Skin of body (tissue), 2 donors: Measurements from ENCODE around the gene CTXN2. TPM values are rescaled to one million over a fixed set of nuclear protein-coding genes. Genes with fewer than 3 reads are reported as not detected.
A peak's percentile ranks its signal among the peaks of the same experiment; 100 is the strongest.

Experiments used
- DNase-seq: peaks from one replicate; lab custom pipeline; 2025; lab: John Stamatoyannopoulos, UW
- total RNA-seq: library from RNA; depleted of rRNA; stranded (reverse); fragments of >200 nt; gene quantifications from one replicate; pipeline ENCODE4 v1.2.3, GENCODE V29; 2014

CTXN2 gene
- total RNA-seq: not detected

DNA sequence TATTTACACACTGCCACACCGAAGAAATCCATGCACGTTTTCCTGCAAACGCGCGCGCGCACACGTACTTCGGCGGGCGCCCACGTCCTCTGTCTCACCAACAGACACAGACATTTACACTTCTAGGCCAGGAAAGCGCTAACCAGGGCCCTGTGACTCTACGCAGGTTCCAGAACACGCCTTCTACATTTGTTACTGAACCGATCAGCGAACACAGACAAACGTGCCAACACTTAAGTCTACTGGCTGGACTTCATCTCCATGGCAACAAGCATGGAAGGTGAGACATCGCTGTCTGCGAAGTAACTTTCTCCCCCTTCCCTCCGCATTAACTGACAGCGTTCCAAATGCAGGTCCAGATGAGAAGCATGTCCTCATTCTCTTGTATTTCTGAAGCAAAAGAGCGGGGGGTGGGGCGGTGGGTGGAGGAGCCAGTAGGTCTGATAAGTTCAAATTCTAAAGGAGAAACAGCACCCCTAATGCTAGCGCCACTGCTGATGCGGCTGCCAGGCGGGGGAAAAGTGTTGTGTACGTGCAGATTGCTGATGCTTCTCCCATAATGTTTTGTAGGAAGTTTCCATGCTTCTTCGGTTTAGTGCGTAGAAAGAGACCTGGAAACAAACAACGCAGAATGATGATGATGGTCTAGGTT, at the start of gene CTXN2:
TSS of gene CTXN2 (plus strand) at position 92 of the 652 bp plus-strand sequence. CDS start 9,636 bp downstream, outside the sequence.
- DNase-seq: no peak

GRCh38 chr15:48143856-48144255, 47.6 kb upstream of the CTXN2 start:
- no peak for DNase-seq

GRCh38 chr15:48144889-48145288, 46.6 kb upstream of the CTXN2 start:
- no peak for DNase-seq

GRCh38 chr15:48145923-48146322, 45.5 kb upstream of the CTXN2 start:
- DNase-seq: no peak

- no peak for DNase-seq
Observed at GRCh38 chr15:48147358-48147757, 44.1 kb upstream of the CTXN2 start.

DNA sequence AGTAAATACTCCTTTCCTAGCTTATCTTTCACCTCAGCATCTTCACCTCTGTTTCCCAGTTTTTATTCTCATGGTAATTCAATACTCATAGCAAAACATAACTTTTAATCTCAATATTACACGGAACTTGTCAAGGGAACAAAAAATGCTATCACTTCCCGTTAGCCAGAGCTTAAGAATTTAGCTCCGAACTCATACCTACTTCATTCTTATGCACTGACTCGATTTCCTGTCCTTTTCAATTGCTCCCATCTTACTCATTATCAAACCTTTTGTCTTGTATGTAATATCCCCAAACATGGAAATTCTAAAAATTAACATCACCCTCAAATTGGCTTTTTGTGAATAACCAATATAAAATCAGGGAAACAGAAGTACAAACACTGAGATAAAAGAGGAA, 41.6 kb upstream of the CTXN2 start:
- DNase-seq: no peak

DNA sequence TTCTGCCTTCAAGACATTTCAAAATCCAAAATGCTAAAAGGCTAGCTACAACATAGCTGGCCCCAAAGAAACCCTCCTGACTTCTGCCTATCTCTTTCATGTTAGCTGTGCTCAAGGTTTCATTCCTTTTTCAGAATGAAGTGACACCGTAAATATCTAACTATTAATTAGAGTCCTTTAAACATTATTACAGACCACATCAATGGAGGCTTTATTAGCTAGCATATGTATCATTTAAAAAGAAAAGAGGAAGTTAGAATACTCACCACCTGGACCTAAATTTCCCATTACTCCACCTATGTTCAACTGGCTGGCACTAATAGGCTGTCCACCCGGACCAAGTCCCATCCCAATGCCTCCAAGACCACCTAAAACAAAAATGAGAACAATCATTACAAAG, 37.9 kb upstream of the CTXN2 start:
- DNase-seq: no peak

DNA sequence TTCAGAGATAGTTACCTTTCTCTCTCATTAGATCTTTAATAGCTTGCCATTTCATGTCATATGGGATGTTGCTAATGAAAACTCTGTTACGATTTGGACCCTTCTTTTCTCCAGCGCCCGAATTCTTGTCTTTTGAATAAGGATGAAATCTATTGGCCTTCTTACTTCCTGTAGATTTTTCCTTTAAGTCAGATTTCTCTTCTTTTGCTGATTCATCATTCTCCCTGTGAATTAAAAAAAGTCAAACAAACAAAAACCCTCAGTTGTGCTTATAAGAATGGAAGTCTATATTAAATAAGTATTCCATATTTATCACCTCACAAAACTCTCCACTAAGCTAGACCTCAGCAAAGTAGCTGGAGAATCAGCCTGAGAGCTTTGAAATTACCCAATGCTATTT, 22.8 kb upstream of the CTXN2 start:
- DNase-seq: no peak

GRCh38 chr15:48170981-48171380, 20.5 kb upstream of the CTXN2 start:
- no peak for DNase-seq

DNA sequence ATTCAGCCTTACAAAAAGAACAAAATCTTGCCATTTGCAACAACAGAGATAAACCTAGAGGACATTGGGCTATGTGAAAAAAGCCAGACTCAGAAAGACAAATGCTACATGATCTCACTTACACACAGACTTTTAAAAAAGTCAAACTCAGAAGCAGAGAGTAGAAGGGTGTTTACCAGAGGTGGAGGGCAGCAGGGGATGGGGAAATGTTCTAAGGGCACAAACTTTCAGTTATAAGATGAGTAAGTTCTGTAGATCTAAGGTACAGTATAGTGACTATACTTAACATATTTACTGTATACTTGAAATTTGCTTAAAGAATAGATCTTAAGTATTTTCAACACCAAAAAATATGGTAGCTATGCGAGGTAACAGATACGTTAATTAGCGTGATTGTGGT, 16.3 kb upstream of the CTXN2 start:
- no peak for DNase-seq

- DNase-seq: no peak
Observed at GRCh38 chr15:48176112-48176511, 15.4 kb upstream of the CTXN2 start.

DNA sequence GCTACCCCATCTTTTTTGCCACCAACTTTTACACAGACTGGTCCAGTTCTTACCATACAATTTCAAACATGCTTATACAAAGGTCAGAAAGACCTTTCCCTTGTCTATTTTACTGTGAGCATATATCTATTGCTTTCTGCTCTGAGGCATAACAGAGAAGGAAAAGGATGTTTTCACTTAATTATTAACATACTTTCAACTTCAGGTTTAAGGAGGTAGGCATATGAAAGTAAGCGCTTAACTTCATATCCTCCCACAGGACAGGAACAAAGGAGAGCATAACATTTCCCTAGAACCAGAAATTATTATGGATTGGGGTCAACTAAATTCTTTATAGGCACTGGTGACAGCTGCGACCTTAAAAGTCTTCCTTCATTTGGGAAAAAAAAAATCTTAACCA, 14.5 kb upstream of the CTXN2 start:
- no peak for DNase-seq

DNA sequence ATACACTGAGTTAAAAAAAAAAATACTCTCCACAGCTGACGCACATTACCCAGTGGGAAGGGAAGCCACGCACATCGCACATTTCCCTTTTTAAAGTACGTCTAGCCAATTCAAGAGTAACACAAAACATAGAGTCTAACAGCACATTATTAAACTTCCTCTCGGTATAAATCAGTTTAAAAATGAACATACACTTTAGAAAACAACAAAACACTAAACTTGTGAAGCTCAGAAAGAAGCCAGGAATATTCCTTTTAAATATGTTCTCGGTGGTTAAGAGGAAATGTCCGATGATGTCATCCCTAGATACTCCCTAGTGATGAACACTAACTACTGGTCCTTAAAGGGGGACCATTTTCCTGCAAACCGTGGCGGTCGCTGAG, 14.1 kb upstream of the CTXN2 start:
- DNase-seq: peak; percentile 55

DNA sequence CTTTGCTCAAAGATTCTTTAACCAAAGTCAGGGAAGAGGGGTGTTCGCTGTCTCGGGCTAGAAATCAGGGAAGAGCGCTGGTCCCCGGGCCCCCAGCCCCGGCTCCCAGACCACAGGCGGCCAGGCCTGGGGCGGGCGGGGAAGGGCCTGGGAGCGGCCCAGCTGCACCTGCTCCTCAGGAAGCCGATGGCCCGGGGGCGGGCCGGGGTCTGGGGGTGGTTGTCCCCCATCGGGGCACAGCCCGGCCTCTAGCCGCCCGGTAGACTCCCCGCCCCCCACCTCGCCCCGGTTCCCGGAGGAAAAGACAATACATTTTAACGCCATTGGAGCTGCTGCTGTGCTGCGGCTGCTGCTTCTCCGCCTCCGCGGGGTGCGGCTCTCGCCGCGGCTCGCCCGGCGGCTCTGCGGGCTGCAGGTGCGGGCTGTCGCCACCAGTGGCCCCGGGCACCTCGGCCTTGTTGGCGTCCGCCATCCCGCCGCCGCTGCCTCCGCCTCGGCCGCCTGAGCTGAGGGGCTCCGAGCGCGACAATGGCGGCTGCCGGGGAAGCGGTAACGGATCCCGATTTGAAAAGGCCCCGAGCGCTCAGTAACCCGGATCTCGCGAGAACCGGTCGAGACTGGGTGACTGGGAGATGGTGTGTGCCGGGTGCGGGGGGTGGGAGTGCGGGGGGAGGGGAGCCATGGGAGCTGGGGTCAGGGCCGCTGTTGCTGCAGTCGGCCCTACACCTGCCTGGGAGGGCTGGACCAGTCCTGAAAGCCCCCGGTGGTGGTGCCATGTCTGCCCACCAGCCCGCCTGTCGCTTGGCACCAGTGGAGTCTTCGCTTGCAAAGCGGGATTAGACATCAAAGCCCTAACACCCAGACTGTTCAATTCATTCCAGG, 13.5 kb upstream of the CTXN2 start, which contains the start of gene MYEF2:
TSS of gene MYEF2 (minus strand) at position 530 of the 882 bp plus-strand sequence. CDS start at position 472, 58 bp downstream.
- DNase-seq: no peak

GRCh38 chr15:48178648-48178931, 12.9 kb upstream of the CTXN2 start:
- DNase-seq: no peak

DNA sequence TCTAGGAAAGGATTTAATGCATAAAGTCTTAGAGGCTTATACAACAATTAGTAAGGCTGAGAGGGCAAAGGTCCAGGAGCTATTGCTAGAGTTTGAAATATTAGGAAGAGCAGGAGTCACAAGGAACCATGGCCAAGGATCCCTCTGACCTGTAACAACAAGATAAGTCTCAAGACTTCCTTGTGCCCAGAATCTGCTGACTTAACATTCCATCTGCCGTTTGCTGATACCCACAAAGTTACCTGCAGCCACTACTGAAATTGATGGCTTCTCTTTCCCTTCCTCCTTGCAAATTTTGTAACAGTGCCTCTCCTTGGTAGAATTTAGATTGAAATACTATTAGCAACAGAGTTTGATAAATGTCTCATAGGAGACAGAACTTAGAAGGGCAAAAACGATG, 8.7 kb upstream of the CTXN2 start:
- no peak for DNase-seq

- no peak for DNase-seq
Observed at GRCh38 chr15:48185529-48185928, 5.9 kb upstream of the CTXN2 start.

DNA sequence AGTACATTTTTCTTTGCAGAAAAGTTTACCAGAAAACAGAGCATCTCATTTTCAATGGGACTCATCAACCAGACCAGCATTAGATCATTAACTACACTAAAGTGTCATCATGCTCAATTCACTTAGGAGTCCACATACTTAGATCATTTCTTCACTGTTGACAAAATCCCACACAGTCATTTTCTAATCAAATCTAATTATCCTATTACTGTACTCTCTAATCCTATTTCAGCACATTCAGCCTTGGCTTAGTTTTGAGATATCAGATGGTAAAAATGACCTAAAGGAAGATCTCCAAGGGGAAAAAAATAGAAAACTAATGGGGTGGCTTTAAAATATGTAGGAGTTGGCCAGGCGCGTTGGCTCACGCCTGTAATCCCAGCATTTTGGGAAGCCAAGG, 5.2 kb upstream of the CTXN2 start:
- DNase-seq: no peak

GRCh38 chr15:48190932-48191573, 412 bp upstream of the CTXN2 start:
- DNase-seq: peak; percentile 24

DNA sequence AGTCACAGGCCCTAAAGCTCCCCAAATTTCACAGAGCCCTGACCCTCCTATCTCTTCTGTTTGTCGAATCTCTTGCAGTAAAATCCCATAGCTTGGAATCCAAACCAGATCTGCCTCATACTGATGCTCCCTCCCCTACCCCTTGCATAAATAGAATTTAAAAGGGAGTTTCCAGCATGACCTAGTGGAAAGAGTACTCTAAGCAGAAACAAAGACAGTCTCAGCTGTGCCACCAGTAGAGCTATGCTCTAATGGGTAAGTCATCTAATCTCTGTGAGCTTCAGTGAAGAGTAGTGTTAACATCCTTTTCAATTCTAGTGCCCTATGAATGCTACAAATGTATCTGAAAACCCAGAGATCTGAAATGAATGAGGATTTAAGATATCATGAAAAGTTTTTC, 10.6 kb downstream of the CTXN2 start:
- DNase-seq: no peak

DNA sequence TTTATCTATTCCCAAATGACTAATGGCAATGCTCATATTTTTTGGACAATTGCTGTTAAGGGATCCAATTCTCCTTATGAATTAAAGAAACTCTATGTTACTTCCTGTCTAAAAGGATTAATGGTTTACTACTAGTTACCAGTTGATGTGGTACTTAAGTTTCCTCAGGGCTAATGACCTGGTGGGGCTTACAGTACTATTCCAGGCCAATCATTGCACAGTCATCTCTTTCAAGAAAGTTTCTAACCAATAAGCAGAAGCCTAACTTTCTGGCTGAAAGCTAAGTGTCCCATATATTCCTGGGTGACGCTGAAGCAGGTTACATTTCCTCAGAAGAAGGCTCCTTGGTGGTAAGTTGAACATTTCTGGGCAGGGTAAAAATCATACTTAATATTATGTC, 14.5 kb downstream of the CTXN2 start, which contains the start of gene SLC12A1:
TSS of gene SLC12A1 (plus strand) at position 322 of the 400 bp plus-strand sequence. CDS start 1,418 bp downstream, outside the sequence.
- DNase-seq: no peak

DNA sequence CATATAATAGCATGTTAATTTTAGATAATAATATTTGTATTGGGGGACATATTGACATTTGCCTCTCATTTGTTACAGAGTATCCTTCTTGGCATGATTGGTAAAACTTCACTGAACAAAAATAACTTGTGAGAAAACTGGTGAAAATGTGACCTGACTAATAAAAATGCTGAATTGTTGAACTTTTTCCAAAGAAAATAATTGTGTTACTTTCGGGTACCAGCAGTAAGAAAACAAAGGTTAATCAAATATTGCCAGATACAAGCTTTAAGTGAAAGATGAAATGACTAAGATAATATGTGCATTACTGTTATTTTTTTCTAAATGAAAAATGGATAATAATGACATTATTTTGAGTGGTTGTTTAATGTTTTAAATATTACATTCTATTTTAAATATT, 29.8 kb downstream of the CTXN2 start:
- no peak for DNase-seq
